GM12878 (cell line): ENCODE measurements around the gene CCDC88A. TPM values are rescaled to one million over a fixed set of nuclear protein-coding genes. Genes with fewer than 3 reads are reported as not detected.
A peak's percentile ranks its signal among the peaks of the same experiment; 100 is the strongest.

Experiments
- BMI1 ChIP-seq: fragments of 450-650 bp; IDR thresholded peaks from 2 replicates; pipeline ENCODE4 v1.6.1; 2016; ENCODE audit warnings: mild to moderate bottlenecking, moderate library complexity, borderline replicate concordance
- CBX5 ChIP-seq: sonication (generic); IDR thresholded peaks from 2 replicates; pipeline ENCODE4 v1.6.1; 2016; ENCODE audit warnings: low read depth, moderate library complexity, mild to moderate bottlenecking, inconsistent platforms
- CHD2 ChIP-seq: IDR thresholded peaks from 2 replicates; pipeline ENCODE4 v1.6.1; 2011; ENCODE audit warnings: low read depth, low read length, improper control_type of control experiment, borderline replicate concordance
- CHD4 ChIP-seq: fragments of 200-600 bp; sonication (generic); IDR thresholded peaks from 2 replicates; pipeline ENCODE4 v1.6.1; 2016; ENCODE audit warnings: mild to moderate bottlenecking
- EGR1 ChIP-seq, 2 experiments: IDR thresholded peaks; 1 replicate in 1 of 2; 2 replicates in 1 of 2; pipeline ENCODE4 v1.6.1; 2011 to 2012; ENCODE audit warnings: low read depth in 2 of 2, low read length in 2 of 2, borderline replicate concordance in 1 of 2, mild to moderate bottlenecking in 1 of 2, moderate library complexity in 1 of 2
- JUNB ChIP-seq: IDR thresholded peaks from 2 replicates; pipeline ENCODE4 v1.6.1; 2016; ENCODE audit warnings: antibody characterized with exemption, mild to moderate bottlenecking
- MYB ChIP-seq: fragments of 150-350 bp; IDR thresholded peaks from 2 replicates; pipeline ENCODE4 v1.6.1; 2014; ENCODE audit warnings: mild to moderate bottlenecking, low read depth, low read length, borderline replicate concordance
- NBN ChIP-seq: fragments of 450-650 bp; IDR thresholded peaks from 2 replicates; pipeline ENCODE4 v1.6.1; 2016
- NR2C2 ChIP-seq: IDR thresholded peaks from 2 replicates; pipeline ENCODE4 v1.6.1; 2011; ENCODE audit warnings: borderline replicate concordance, low read depth; ENCODE audit not compliant: control insufficient read depth, insufficient read length
- PAX8 ChIP-seq: fragments of 450-650 bp; IDR thresholded peaks from 2 replicates; pipeline ENCODE4 v1.6.1; 2017; ENCODE audit warnings: mild to moderate bottlenecking, moderate library complexity
- RAD51 ChIP-seq: fragments of 450-650 bp; IDR thresholded peaks from 2 replicates; pipeline ENCODE4 v1.6.1; 2016; ENCODE audit warnings: moderate library complexity, mild to moderate bottlenecking, inconsistent platforms
- ZNF207 ChIP-seq: fragments of 450-650 bp; IDR thresholded peaks from 2 replicates; pipeline ENCODE4 v1.6.1; 2014; ENCODE audit warnings: antibody characterized with exemption, mild to moderate bottlenecking, borderline replicate concordance
- ZZZ3 ChIP-seq: IDR thresholded peaks from 2 replicates; pipeline ENCODE4 v1.6.1; 2011; ENCODE audit warnings: low read depth; ENCODE audit not compliant: control insufficient read depth, insufficient read length
- polyA plus RNA-seq, 11 experiments: library from polyadenylated mRNA; depleted of rRNA in 4 of 11; unstranded in 6 of 11; stranded (reverse) in 5 of 11; fragments of >200 nt; fragmentation: Nextera tagmentation in 4 of 11; fragmentation: Illumina TruSeq in 1 of 11; extraction: Ambion mirVana in 4 of 11; extraction: Trizol in 1 of 11; gene quantifications; 1 replicate in 1 of 11; 2 replicates in 10 of 11; pipeline versions ENCODE4 v1.2.1 to v1.2.3, GENCODE V29; 2011 to 2016; ENCODE audit warnings: inconsistent platforms in 2 of 11, missing spikeins in 2 of 11, low read depth in 1 of 11
- total RNA-seq, 4 experiments: library from RNA; depleted of rRNA in 3 of 4; stranded (reverse); fragments of >200 nt in 3 of 4; fragmentation: Illumina TruSeq in 1 of 4; extraction: Trizol in 1 of 4; gene quantifications; 2 replicates each; pipeline versions ENCODE4 v1.2.1 to v1.2.3, GENCODE V29; 2013 to 2021
- TF ChIP-seq, protein P1 (sequence below): fragments of 450-650 bp; formaldehyde crosslinking; IDR thresholded peaks from 2 replicates; pipeline ENCODE4 v1.4.0; 2020; ENCODE audit warnings: mild to moderate bottlenecking, moderate library complexity
- TF ChIP-seq, protein P2 (sequence below): fragments of 450-650 bp; IDR thresholded peaks from 2 replicates; pipeline ENCODE4 v1.6.1; 2017; ENCODE audit warnings: borderline replicate concordance
- TF ChIP-seq, protein P3 (sequence below): fragments of 450-650 bp; IDR thresholded peaks from 2 replicates; pipeline ENCODE4 v1.6.1; 2017; ENCODE audit warnings: mild to moderate bottlenecking, moderate library complexity
- TF ChIP-seq, protein P4 (sequence below): IDR thresholded peaks from 2 replicates; pipeline ENCODE4 v1.6.1; 2012; ENCODE audit warnings: low read length, inconsistent platforms
- TF ChIP-seq, protein P5 (sequence below): fragments of 150-350 bp; IDR thresholded peaks from 2 replicates; pipeline ENCODE4 v1.6.1; 2014; ENCODE audit warnings: mild to moderate bottlenecking, low read depth, low read length

CCDC88A gene
- total and polyA plus RNA-seq, 10 of the 15 experiments (the other 5 are each of a cell fraction or from before 2014, with no cell fraction given) = 1.8 to 71.6 (median 45.9) TPM

DNA sequence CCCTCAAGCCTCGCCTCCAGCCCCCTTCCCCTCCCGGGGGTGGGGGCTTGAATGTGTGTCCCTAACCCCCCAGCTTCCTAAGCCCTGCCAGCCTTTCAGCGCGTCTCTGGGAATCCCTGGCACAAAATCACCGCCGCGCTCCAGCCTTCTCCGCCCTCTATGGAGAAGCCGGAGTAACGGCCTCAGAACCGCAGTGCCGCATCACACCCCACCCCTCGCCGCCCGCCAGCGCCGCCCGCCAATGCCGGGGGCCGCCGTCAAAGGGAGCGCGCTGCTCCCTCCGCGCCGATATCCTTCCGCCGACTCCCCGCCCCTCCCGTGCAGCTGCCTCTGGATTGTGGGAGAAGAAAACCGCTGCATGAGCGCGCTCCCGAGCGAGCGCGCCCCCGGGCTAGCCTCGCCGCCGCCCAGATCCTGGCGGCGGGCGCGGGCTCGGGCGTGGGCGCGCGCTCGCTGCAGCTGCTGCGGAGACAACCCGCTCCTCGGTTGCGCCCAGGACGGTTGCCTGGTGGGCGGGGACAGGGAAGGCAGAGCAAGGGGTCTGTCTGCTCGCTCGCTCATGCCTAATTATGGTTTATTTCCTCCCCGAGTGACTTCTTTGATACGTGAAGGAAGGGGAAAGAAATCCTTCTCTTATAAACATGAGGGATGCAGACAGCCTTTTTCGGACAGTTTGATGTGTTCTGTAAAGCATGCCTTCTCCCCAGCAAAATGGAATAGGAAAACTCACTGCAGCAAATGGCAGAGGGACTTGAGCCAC, at the start of gene CCDC88A (continued):
- TF ChIP-seq MYB (peak; percentile 57), PAX8 (no peak), CHD2 (peak; percentile 95), CBX5 (peak; percentile 70; the same call in 1 of the 2 replicates), ZNF207 (no peak), NBN (no peak), CHD4 (no peak), BMI1 (no peak), ZZZ3 (no peak), RAD51 (no peak), EGR1 (IDR thresholded peaks at IDR 0.05; ENCODE audit: borderline replicate concordance in 1 of 2, low read depth in 2 of 2, low read length in 2 of 2) (peak in 1 of 2 experiments; percentile 45; a peak in 1 of 3 replicates), NR2C2 (no peak), JUNB (no peak)
- TF ChIP-seq, protein P1, sequence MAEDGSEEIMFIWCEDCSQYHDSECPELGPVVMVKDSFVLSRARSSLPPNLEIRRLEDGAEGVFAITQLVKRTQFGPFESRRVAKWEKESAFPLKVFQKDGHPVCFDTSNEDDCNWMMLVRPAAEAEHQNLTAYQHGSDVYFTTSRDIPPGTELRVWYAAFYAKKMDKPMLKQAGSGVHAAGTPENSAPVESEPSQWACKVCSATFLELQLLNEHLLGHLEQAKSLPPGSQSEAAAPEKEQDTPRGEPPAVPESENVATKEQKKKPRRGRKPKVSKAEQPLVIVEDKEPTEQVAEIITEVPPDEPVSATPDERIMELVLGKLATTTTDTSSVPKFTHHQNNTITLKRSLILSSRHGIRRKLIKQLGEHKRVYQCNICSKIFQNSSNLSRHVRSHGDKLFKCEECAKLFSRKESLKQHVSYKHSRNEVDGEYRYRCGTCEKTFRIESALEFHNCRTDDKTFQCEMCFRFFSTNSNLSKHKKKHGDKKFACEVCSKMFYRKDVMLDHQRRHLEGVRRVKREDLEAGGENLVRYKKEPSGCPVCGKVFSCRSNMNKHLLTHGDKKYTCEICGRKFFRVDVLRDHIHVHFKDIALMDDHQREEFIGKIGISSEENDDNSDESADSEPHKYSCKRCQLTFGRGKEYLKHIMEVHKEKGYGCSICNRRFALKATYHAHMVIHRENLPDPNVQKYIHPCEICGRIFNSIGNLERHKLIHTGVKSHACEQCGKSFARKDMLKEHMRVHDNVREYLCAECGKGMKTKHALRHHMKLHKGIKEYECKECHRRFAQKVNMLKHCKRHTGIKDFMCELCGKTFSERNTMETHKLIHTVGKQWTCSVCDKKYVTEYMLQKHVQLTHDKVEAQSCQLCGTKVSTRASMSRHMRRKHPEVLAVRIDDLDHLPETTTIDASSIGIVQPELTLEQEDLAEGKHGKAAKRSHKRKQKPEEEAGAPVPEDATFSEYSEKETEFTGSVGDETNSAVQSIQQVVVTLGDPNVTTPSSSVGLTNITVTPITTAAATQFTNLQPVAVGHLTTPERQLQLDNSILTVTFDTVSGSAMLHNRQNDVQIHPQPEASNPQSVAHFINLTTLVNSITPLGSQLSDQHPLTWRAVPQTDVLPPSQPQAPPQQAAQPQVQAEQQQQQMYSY = no peak
- TF ChIP-seq, protein P2, sequence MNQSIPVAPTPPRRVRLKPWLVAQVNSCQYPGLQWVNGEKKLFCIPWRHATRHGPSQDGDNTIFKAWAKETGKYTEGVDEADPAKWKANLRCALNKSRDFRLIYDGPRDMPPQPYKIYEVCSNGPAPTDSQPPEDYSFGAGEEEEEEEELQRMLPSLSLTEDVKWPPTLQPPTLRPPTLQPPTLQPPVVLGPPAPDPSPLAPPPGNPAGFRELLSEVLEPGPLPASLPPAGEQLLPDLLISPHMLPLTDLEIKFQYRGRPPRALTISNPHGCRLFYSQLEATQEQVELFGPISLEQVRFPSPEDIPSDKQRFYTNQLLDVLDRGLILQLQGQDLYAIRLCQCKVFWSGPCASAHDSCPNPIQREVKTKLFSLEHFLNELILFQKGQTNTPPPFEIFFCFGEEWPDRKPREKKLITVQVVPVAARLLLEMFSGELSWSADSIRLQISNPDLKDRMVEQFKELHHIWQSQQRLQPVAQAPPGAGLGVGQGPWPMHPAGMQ = no peak
- TF ChIP-seq, protein P3, sequence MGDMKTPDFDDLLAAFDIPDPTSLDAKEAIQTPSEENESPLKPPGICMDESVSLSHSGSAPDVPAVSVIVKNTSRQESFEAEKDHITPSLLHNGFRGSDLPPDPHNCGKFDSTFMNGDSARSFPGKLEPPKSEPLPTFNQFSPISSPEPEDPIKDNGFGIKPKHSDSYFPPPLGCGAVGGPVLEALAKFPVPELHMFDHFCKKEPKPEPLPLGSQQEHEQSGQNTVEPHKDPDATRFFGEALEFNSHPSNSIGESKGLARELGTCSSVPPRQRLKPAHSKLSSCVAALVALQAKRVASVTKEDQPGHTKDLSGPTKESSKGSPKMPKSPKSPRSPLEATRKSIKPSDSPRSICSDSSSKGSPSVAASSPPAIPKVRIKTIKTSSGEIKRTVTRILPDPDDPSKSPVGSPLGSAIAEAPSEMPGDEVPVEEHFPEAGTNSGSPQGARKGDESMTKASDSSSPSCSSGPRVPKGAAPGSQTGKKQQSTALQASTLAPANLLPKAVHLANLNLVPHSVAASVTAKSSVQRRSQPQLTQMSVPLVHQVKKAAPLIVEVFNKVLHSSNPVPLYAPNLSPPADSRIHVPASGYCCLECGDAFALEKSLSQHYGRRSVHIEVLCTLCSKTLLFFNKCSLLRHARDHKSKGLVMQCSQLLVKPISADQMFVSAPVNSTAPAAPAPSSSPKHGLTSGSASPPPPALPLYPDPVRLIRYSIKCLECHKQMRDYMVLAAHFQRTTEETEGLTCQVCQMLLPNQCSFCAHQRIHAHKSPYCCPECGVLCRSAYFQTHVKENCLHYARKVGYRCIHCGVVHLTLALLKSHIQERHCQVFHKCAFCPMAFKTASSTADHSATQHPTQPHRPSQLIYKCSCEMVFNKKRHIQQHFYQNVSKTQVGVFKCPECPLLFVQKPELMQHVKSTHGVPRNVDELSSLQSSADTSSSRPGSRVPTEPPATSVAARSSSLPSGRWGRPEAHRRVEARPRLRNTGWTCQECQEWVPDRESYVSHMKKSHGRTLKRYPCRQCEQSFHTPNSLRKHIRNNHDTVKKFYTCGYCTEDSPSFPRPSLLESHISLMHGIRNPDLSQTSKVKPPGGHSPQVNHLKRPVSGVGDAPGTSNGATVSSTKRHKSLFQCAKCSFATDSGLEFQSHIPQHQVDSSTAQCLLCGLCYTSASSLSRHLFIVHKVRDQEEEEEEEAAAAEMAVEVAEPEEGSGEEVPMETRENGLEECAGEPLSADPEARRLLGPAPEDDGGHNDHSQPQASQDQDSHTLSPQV = no peak
- TF ChIP-seq, protein P4, sequence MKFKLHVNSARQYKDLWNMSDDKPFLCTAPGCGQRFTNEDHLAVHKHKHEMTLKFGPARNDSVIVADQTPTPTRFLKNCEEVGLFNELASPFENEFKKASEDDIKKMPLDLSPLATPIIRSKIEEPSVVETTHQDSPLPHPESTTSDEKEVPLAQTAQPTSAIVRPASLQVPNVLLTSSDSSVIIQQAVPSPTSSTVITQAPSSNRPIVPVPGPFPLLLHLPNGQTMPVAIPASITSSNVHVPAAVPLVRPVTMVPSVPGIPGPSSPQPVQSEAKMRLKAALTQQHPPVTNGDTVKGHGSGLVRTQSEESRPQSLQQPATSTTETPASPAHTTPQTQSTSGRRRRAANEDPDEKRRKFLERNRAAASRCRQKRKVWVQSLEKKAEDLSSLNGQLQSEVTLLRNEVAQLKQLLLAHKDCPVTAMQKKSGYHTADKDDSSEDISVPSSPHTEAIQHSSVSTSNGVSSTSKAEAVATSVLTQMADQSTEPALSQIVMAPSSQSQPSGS = no peak
- TF ChIP-seq, protein P5, sequence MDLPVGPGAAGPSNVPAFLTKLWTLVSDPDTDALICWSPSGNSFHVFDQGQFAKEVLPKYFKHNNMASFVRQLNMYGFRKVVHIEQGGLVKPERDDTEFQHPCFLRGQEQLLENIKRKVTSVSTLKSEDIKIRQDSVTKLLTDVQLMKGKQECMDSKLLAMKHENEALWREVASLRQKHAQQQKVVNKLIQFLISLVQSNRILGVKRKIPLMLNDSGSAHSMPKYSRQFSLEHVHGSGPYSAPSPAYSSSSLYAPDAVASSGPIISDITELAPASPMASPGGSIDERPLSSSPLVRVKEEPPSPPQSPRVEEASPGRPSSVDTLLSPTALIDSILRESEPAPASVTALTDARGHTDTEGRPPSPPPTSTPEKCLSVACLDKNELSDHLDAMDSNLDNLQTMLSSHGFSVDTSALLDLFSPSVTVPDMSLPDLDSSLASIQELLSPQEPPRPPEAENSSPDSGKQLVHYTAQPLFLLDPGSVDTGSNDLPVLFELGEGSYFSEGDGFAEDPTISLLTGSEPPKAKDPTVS = no peak
